Endothelial cell of umbilical vein (primary cell): ENCODE data around the gene ADH7.

Experiments
- CTCF ChIP-seq, 2 donors: IDR thresholded peaks; 1 replicate in 1 of 2; 2 replicates in 1 of 2; pipeline ENCODE4 v1.5.1; 2011; ENCODE audit warnings: low read length in 2 of 2, mild to moderate bottlenecking in 2 of 2, moderate library complexity in 2 of 2, control low read depth in 1 of 2, inconsistent platforms in 1 of 2, low read depth in 1 of 2; ENCODE audit not compliant: insufficient read depth in 1 of 2; ENCODE audit errors: extremely low read depth in 1 of 2
- EZH2 ChIP-seq: IDR thresholded peaks from 2 replicates; pipeline ENCODE4 v1.6.1; 2012; ENCODE audit warnings: borderline replicate concordance, low read depth, mild to moderate bottlenecking, moderate library complexity, low read length, inconsistent platforms; ENCODE audit not compliant: severe bottlenecking
- FOS ChIP-seq: IDR thresholded peaks from 2 replicates; pipeline ENCODE4 v1.6.1; 2011; ENCODE audit warnings: mild to moderate bottlenecking, low read length, moderate library complexity, borderline replicate concordance; ENCODE audit not compliant: insufficient read depth
- GATA2 ChIP-seq: IDR thresholded peaks from 2 replicates; pipeline ENCODE4 v1.7.0; 2011; ENCODE audit warnings: low read depth, mild to moderate bottlenecking, moderate library complexity, mixed read lengths, low read length; ENCODE audit not compliant: insufficient read length, insufficient read depth
- MAX ChIP-seq: IDR thresholded peaks from 2 replicates; pipeline ENCODE4 v1.6.1; 2011; ENCODE audit not compliant: insufficient read depth, insufficient read length
- MYC ChIP-seq: IDR thresholded peaks from one replicate; pipeline ENCODE4 v1.6.1; 2011; ENCODE audit warnings: mild to moderate bottlenecking, low read depth, low read length
- POLR2A ChIP-seq: IDR thresholded peaks from 2 replicates; pipeline ENCODE4 v1.6.1; 2012; ENCODE audit warnings: low read depth, mild to moderate bottlenecking, control low read depth, low read length
- POLR2AphosphoS5 ChIP-seq: IDR thresholded peaks from 2 replicates; pipeline ENCODE4 v1.6.1; 2012; ENCODE audit warnings: low read depth, mild to moderate bottlenecking, control low read depth, low read length, moderate library complexity; ENCODE audit not compliant: insufficient read depth

DNA sequence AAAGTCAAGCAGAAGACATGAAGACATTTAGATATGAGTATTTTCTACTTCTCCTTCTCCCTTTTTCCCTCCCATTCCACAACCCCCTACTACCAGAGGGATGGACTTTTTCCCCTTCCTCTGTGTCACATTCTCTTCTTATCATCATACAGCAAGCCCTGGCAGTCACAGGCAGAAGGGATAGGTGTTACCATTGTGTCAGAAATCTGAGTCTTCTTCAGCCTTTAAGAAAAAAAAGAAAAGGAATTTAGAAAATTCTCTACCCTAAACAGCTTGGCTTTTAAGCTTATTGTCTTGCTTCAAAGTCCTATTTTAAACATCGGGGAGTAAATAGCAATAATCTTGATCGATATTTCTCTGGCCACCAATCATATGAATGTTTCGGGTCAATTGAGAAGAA, 51.7 kb downstream of the ADH7 start:
- no peak for TF ChIP-seq POLR2AphosphoS5
- TF ChIP-seq POLR2A: no peak
- TF ChIP-seq CTCF (IDR thresholded peaks at IDR 0.05; ENCODE audit: extremely low read depth in 1 of 2, insufficient read depth in 1 of 2, low read depth in 1 of 2, low read length in 2 of 2): no peak
- no peak for TF ChIP-seq MYC
- TF ChIP-seq EZH2: no peak
- no peak for TF ChIP-seq MAX
- no peak for TF ChIP-seq GATA2
- no peak for TF ChIP-seq FOS
